Tibial nerve (tissue), 3 donors: ENCODE results near the gene BTD.

Experiments
- POLR2A ChIP-seq, 2 donors: fragments of 450-650 bp; IDR thresholded peaks; one replicate each; pipeline ENCODE4 v1.6.1; 2017; ENCODE audit warnings: antibody characterized with exemption in 2 of 2, mild to moderate bottlenecking in 2 of 2, moderate library complexity in 2 of 2
- TF ChIP-seq, protein P1 (sequence below), 5 experiments: fragments of 200-600 bp in 3 of 5; fragments of 450-650 bp in 2 of 5; sonication (generic) in 3 of 5; IDR thresholded peaks; one replicate each; pipeline ENCODE4 v1.5.1; 2016 to 2019; ENCODE audit warnings: antibody characterized with exemption in 5 of 5, mild to moderate bottlenecking in 3 of 5, moderate library complexity in 2 of 5

DNA sequence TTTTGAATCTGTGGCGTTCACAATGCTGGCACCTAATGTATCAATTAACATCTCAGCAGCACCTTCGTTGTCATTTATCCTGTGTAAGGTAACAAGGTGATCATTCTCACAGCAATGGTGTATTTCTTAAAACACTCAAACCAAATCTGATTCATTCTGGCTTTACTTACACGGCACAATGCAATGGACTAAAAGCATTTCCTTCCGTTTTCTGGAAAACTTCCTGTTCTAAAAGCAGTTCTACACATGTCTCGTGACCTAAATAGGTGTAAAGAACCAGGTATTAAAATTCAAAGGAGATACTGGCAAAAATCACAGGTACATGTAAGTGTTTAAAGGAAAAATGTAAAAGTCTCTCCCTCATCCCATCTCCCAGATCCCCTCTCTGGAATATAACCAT, 77.8 kb downstream of the BTD start:
- TF ChIP-seq, protein P1, sequence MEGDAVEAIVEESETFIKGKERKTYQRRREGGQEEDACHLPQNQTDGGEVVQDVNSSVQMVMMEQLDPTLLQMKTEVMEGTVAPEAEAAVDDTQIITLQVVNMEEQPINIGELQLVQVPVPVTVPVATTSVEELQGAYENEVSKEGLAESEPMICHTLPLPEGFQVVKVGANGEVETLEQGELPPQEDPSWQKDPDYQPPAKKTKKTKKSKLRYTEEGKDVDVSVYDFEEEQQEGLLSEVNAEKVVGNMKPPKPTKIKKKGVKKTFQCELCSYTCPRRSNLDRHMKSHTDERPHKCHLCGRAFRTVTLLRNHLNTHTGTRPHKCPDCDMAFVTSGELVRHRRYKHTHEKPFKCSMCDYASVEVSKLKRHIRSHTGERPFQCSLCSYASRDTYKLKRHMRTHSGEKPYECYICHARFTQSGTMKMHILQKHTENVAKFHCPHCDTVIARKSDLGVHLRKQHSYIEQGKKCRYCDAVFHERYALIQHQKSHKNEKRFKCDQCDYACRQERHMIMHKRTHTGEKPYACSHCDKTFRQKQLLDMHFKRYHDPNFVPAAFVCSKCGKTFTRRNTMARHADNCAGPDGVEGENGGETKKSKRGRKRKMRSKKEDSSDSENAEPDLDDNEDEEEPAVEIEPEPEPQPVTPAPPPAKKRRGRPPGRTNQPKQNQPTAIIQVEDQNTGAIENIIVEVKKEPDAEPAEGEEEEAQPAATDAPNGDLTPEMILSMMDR (IDR thresholded peaks at IDR 0.05): no peak
- TF ChIP-seq POLR2A (IDR thresholded peaks at IDR 0.05): no peak
